ENCODE measurements around the gene PCGF6. TPM values are rescaled to one million over a fixed set of nuclear protein-coding genes. Genes with fewer than 3 reads are reported as not detected.
"Not testable (repeated sequence)": the region's sequence is repeated elsewhere in the genome, so short reads cannot be mapped to it uniquely, and the experiment has no call there.

The PCGF6 gene, protein sequence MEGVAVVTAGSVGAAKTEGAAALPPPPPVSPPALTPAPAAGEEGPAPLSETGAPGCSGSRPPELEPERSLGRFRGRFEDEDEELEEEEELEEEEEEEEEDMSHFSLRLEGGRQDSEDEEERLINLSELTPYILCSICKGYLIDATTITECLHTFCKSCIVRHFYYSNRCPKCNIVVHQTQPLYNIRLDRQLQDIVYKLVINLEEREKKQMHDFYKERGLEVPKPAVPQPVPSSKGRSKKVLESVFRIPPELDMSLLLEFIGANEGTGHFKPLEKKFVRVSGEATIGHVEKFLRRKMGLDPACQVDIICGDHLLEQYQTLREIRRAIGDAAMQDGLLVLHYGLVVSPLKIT
- 12.7 and 13.3 TPM in 2 replicates for total RNA-seq

GRCh38 chr10:103350517-103351260 is at the start of gene PCGF6:
PCGF6 (minus strand) TSS chr10:103351140; CDS start chr10:103351066, 74 bp downstream.
- intact Hi-C loops (cut with micrococcal nuclease), result loop anchor here (1.0 to 2.0 kb wide), 5 partner anchors 13 to 432 kb away; partner anchors contain the start of genes ATP5MK, CNNM2, NT5C2 and PDCD11

- intact Hi-C loops (cut with micrococcal nuclease), result loop anchor here (2.0 to 10.0 kb wide), 6 partner anchors 55 to 1263 kb away; partner anchors contain the start of genes CALHM2, GSTO2, PPRC1 and SLK
Measured at GRCh38 chr10:103397191-103397825, 46.4 kb upstream of the PCGF6 start.

DNA sequence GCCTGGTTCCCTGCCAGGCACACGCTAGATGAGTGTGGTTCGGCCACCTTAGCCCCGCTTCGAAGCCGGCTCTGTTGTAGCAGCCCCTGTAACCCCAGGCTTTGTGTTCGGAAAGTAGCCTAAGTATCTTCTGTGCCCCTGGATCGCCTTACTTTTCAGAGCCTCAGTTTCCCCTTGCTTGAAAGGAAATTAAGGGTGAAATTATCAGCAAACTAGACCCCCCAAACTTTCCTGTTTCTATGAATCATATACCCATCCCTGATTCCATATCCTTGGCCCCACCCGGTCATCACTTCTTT is 45.8 kb upstream of the PCGF6 start:
- intact Hi-C loops (cut with micrococcal nuclease), result loop anchor here (1.0 to 10.0 kb wide), 21 partner anchors 29 to 1262 kb away; partner anchors contain the start of genes ACTR1A, ARL3, BORCS7 and CALHM2

GRCh38 chr10:103396067-103396788 is 45.3 kb upstream of the PCGF6 start, which contains the start of the genes ATP5MK and PDCD11:
ATP5MK (minus strand) TSS chr10:103396475; CDS start chr10:103392457, 4,018 bp downstream.
PDCD11 (plus strand) TSS chr10:103396626; CDS start chr10:103398427, 1,801 bp downstream.
- intact Hi-C loops (cut with micrococcal nuclease), result loop anchor here (1.0 to 10.0 kb wide), 21 partner anchors 29 to 1261 kb away; partner anchors contain the start of genes ACTR1A, ARL3, BORCS7 and CALHM2

GRCh38 chr10:103395754-103396066 is 44.8 kb upstream of the PCGF6 start:
- intact Hi-C loops (cut with micrococcal nuclease), result loop anchor here (1.0 to 10.0 kb wide), 21 partner anchors 28 to 1261 kb away; partner anchors contain the start of genes ACTR1A, ARL3, BORCS7 and CALHM2

DNA sequence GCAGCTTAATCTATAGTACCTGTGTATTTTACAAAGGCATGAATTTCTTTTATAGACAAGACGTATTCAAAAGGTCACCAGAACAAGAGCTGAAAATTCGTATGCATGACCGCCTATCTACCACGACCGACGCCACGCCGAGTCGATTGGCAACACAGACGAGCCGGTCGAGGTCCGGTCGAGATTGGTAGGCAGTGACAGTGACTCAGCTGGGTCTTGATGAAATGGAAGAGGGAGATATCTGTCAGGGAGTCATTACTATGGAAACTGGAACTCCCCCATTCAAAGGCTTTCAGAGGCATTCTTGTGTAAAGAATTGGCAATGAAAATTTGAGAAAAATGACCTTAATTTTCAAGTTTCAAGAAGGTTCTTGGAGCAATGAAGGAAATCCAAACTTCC is 43.2 kb upstream of the PCGF6 start:
- intact Hi-C loops (cut with micrococcal nuclease), result loop anchor here (10.0 kb wide), 1 partner anchor 1259 kb away; the partner anchor contains the start of gene PPRC1

DNA sequence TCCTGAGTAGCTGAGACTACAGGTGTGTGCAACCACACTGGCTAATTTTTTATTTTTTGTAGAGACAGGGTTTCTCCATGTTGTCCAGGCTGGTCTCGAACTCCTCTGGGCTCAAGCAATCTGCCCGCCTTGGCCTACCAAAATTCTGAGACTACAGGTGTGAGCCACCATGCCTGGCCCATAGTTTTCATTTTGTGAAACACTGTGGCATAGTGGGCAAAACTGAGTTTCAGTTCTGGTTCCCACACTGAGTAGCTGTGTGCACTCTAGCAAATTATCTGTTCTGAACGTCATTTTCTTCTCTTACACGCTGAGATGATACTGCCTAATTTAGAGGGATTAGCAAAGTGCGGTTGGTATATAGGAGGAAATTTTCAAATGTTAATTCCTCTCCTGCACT is 31.8 kb upstream of the PCGF6 start:
- intact Hi-C loops (cut with micrococcal nuclease), result no loop called here

GRCh38 chr10:103374263-103374662 is 23.3 kb upstream of the PCGF6 start:
- intact Hi-C loops (cut with micrococcal nuclease), result no loop called here

- intact Hi-C loops (cut with micrococcal nuclease), result no loop called here
Measured at GRCh38 chr10:103373544-103373943, 22.6 kb upstream of the PCGF6 start.

GRCh38 chr10:103367782-103368518 is 17.0 kb upstream of the PCGF6 start, which contains the start of gene TAF5:
TAF5 (plus strand) TSS chr10:103367976; CDS start chr10:103367990, 14 bp downstream.
- intact Hi-C loops (cut with micrococcal nuclease), result loop anchor here (1.0 to 10.0 kb wide), 14 partner anchors 17 to 1233 kb away; partner anchors contain the start of genes ACTR1A, ARL3, ATP5MK and BORCS7

DNA sequence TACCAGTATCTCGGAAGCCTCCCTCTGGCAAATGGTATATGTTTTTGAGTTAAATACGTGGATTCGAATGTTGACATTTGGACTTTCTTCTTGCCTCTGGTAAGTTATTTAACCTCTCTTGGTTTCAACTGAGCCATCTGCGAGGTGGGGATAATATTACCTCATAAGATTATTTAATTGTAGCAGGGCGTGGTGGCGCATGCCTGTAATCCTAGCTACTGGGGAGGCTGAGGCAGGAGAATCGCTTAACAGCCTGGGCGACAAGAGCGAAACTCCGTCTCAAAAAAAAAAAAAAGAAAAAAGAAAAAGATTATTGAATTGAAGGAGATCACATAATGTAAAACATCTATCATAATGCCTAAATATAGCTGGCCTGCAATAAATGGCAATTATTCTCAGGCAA is 16.4 kb upstream of the PCGF6 start:
- intact Hi-C loops (cut with micrococcal nuclease), result loop anchor here (1.0 to 10.0 kb wide), 8 partner anchors 16 to 1233 kb away; partner anchors contain the start of genes ACTR1A, ATP5MK, CNNM2 and NFKB2

DNA sequence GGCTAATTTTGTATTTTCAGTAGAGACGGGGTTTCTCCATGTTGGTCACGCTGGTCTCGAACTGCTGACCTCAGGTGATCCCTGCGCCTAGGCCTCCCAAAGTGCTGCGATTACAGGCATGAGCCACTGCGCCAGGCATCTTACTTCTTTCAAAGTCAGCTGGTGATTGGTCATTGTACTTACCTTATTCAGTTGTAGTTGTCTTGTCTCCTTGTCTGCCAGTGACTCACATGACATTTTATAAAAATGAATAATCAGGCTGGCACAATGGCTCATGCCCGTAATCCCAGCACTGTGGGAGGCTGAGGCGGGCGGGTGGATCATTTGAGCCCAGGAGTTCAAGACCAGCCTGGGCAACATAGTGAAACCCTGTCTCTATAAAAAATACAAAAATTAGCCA is 9.9 kb upstream of the PCGF6 start:
- intact Hi-C loops (cut with micrococcal nuclease), result loop anchor here (10.0 kb wide), 1 partner anchor 1226 kb away; the partner anchor contains the start of gene PPRC1

- intact Hi-C loops (cut with micrococcal nuclease), result not testable (repeated sequence)
Measured at GRCh38 chr10:103359493-103359892, 8.6 kb upstream of the PCGF6 start.

DNA sequence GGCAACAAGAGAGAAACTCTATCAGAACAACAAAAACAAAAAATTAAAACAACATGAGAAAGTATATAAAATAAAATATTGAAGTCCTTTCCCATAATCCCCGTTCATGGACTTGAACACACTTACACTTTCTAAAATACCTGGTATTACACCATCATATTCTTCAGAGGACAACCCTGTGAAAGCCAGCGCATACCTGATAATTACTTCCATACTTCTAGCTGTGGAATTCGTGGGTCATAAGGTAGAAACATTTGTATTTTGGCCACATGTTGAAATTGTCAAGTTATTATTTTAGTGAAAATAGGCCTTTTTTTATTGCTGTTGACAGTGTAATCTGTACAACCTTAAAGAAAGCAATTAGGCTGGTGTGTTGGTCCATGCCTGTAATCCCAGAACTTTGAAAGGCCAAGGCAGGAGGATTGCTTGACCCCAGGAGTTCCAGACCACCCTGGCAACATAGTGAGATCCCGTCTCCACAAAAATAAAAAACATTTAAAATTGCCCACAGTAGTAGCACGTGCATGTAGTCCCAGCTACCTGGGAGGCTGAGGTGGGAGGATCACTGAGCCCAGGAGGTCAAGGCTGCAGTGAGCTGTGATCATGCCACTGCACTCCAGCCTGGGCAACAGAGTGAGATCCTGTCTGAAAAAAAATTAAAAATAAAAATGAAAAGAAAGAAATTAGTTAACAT is 5.1 kb upstream of the PCGF6 start:
- intact Hi-C loops (cut with micrococcal nuclease), result no loop called here

- intact Hi-C loops (cut with micrococcal nuclease), result not testable (repeated sequence)
Measured at GRCh38 chr10:103354567-103354966, 3.6 kb upstream of the PCGF6 start.

DNA sequence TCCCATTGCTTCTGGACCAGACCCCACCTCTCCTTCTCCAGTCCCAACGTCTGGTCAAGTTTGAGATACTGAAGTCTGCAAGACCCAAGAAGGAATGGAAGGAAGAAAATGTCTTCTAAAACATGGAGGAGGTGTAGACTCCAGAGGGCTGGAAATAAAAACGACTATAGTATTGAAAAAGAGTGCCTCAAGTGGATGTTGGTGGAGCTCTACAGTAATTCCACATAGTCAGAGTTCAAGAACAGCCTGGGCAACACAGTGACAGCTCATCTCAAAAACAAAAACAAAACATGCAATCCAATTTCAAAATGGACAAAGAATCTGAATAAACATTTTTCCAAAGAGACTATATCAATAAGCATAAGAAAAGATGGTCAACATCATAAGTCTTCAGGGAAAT is 2.3 kb upstream of the PCGF6 start:
- intact Hi-C loops (cut with micrococcal nuclease), result no loop called here

GRCh38 chr10:103350175-103350516 is 794 bp downstream of the PCGF6 start:
- intact Hi-C loops (cut with micrococcal nuclease), result loop anchor here (1.0 to 2.0 kb wide), 4 partner anchors 13 to 431 kb away; partner anchors contain the start of genes ATP5MK, CNNM2, NT5C2 and PDCD11

- intact Hi-C loops (cut with micrococcal nuclease), result no loop called here
Measured at GRCh38 chr10:103336370-103336769, 14.6 kb downstream of the PCGF6 start.

- intact Hi-C loops (cut with micrococcal nuclease), result loop anchor here (1.0 to 5.0 kb wide), 3 partner anchors 265 to 499 kb away; partner anchors contain the start of gene CNNM2
Measured at GRCh38 chr10:103334567-103334966, 16.4 kb downstream of the PCGF6 start.
